Lung (tissue), 12 donors: Measurements from ENCODE around the gene RAET1L. TPM values are rescaled to one million over a fixed set of nuclear protein-coding genes. Genes with fewer than 3 reads are reported as not detected.

ENCODE experiments used
- ATAC-seq: fragments of 200-7000 bp; cut with Tn5 transposase; one replicate; pipeline ENCODE4 v1.9.1; 2020; ENCODE audit warnings: moderate number of reproducible peaks; ENCODE audit not compliant: insufficient read depth, low FRiP score
- DNase-seq, 3 donors: peaks; one replicate each; pipeline ENCODE4 v3.0.0-alpha.2; 2013 to 2017
- H3K27ac ChIP-seq, 2 donors: one replicate each; pipeline ENCODE4 v1.5.1; 2013; ENCODE audit warnings: mild to moderate bottlenecking in 2 of 2, moderate library complexity in 2 of 2, control low read depth in 1 of 2, inconsistent platforms in 1 of 2, low read depth in 1 of 2, low read length in 1 of 2
- H3K27me3 ChIP-seq, 3 donors: one replicate each; pipeline ENCODE4 v1.5.1; 2013; ENCODE audit warnings: low read length in 2 of 3; ENCODE audit not compliant: control insufficient read depth in 3 of 3, insufficient read depth in 3 of 3
- H3K36me3 ChIP-seq, 4 donors: one replicate each; pipeline ENCODE4 v1.5.1; 2013; ENCODE audit warnings: low read length in 4 of 4, mild to moderate bottlenecking in 1 of 4, moderate library complexity in 1 of 4; ENCODE audit not compliant: control insufficient read depth in 4 of 4, insufficient read depth in 4 of 4
- H3K4me1 ChIP-seq, 5 donors: one replicate each; pipeline ENCODE4 v1.5.1; 2013; ENCODE audit warnings: low read length in 5 of 5, mild to moderate bottlenecking in 2 of 5, moderate library complexity in 1 of 5; ENCODE audit not compliant: control insufficient read depth in 5 of 5, insufficient read depth in 5 of 5
- H3K4me3 ChIP-seq: one replicate; pipeline ENCODE4 v1.5.1; 2013; ENCODE audit warnings: mild to moderate bottlenecking, control low read depth, moderate library complexity
- H3K9ac ChIP-seq, 2 donors: one replicate each; pipeline ENCODE4 v1.5.1; 2013; ENCODE audit warnings: low read length in 2 of 2, control low read depth in 1 of 2; ENCODE audit not compliant: insufficient read depth in 1 of 2
- H3K9me3 ChIP-seq, 4 donors: one replicate each; pipeline ENCODE4 v1.5.1; 2013; ENCODE audit warnings: low read length in 3 of 4, mild to moderate bottlenecking in 1 of 4, moderate library complexity in 1 of 4; ENCODE audit not compliant: control insufficient read depth in 4 of 4, insufficient read depth in 3 of 4
- WGBS, 2 donors: extraction: QIAGEN DNeasy Blood & Tissue Kit; methylation state at CpG; one replicate each; pipeline ENCODE4 v1.1.7; 2013; 5-methylcytosine and 5-hydroxymethylcytosine counted together
- polyA plus RNA-seq, 2 donors: library from polyadenylated mRNA; stranded (reverse); fragments of 200-250 nt; gene quantifications; one replicate each; pipeline ENCODE4 v1.2.1, GENCODE V29; 2013
- total RNA-seq, 2 donors: library from RNA; depleted of rRNA in 1 of 2; stranded (reverse); fragments of >200 nt in 1 of 2; gene quantifications; one replicate each; pipeline ENCODE4 v1.2.1, GENCODE V29; 2014 to 2021
- TF ChIP-seq, protein P1 (sequence below): IDR thresholded peaks from 2 replicates; pipeline ENCODE4 v1.5.1; 2012; ENCODE audit warnings: mild to moderate bottlenecking; ENCODE audit errors: control extremely low read depth, extremely low read depth
- donor health status: control.
- donor health status: control.
- donor health status: Bipolar disorder and iron deficiency.
- donor health status: healthy.
- donor health status: DM: yes; HTN: yes; CAD: no.

RAET1L gene
- total and polyA plus RNA-seq, 4 donors: 0.06 TPM; not detected in 3

GRCh38 chr6:149985481-149985937, 39.8 kb downstream of the RAET1L start:
- TF ChIP-seq, protein P1, sequence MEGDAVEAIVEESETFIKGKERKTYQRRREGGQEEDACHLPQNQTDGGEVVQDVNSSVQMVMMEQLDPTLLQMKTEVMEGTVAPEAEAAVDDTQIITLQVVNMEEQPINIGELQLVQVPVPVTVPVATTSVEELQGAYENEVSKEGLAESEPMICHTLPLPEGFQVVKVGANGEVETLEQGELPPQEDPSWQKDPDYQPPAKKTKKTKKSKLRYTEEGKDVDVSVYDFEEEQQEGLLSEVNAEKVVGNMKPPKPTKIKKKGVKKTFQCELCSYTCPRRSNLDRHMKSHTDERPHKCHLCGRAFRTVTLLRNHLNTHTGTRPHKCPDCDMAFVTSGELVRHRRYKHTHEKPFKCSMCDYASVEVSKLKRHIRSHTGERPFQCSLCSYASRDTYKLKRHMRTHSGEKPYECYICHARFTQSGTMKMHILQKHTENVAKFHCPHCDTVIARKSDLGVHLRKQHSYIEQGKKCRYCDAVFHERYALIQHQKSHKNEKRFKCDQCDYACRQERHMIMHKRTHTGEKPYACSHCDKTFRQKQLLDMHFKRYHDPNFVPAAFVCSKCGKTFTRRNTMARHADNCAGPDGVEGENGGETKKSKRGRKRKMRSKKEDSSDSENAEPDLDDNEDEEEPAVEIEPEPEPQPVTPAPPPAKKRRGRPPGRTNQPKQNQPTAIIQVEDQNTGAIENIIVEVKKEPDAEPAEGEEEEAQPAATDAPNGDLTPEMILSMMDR: no peak
- DNase-seq (no peak), ATAC-seq (no peak)
- Histone ChIP-seq H3K9ac (no peak overlapping the region), H3K27ac (no peak overlapping the region), H3K4me1 (peaks cover 0 to 8% (median 0%) of the 10 kb centered on the region in 5 donors), H3K27me3 (peaks cover 9 to 89% (median 86%) of the 10 kb centered on the region in 3 donors), H3K9me3 (peaks cover 0 to 21% (median 4%) of the 10 kb centered on the region in 4 donors), H3K36me3 (no peaks in the 10 kb centered on the region), H3K4me3 (no peak overlapping the region)
- 37 to 38% methylated on average over 5 of the region's 5 CpGs for WGBS, 2 donors

DNA sequence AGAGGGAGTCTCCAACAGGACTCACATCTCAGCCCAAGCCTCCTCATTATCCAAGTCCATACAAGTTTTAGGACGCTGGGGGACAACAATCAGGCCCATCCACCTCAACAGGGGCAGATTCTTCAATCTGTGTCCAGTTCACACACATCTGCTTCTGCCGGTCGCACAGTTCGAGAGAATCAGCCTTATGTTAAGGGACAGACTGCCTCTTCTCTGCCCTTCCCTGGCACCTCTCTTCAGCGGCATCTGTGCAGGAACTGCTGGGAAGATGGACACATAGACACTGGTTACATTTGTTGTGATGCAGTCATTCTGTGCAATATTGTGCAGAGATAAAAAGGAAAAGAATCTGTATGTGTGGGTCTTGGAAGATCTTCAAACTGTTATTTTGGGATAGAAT, 40.6 kb downstream of the RAET1L start:
- peaks cover 0 to 19% (median 4%) of the 10 kb centered on the region in 4 donors for H3K9me3 ChIP-seq
- no peak overlapping the region for H3K4me3 ChIP-seq
- H3K4me1 ChIP-seq: peaks cover 0 to 1% (median 0%) of the 10 kb centered on the region in 5 donors
- TF ChIP-seq, protein P1: no peak
- peaks cover 9 to 82% (median 79%) of the 10 kb centered on the region in 3 donors for H3K27me3 ChIP-seq
- H3K27ac ChIP-seq: no peak overlapping the region
- WGBS, 2 donors: 64 to 72% methylated on average over 5 of the region's 5 CpGs
- no peak for DNase-seq
- no peak for ATAC-seq
- H3K9ac ChIP-seq: no peak overlapping the region
- no peaks in the 10 kb centered on the region for H3K36me3 ChIP-seq

GRCh38 chr6:149983145-149983544, 42.2 kb downstream of the RAET1L start:
- Histone ChIP-seq H3K27ac (no peak overlapping the region), H3K4me1 (no peaks in the 10 kb centered on the region), H3K9ac (no peak overlapping the region), H3K27me3 (peaks cover 9 to 76% (median 73%) of the 10 kb centered on the region in 3 donors), H3K4me3 (no peak overlapping the region), H3K36me3 (no peaks in the 10 kb centered on the region), H3K9me3 (peaks cover 0 to 14% (median under 1%) of the 10 kb centered on the region in 4 donors)
- ATAC-seq (no peak), DNase-seq (no peak)
- TF ChIP-seq, protein P1: no peak
- WGBS, 2 donors: 32 to 41% methylated on average over 9 of the region's 9 CpGs

GRCh38 chr6:149979293-149979692, 46.0 kb downstream of the RAET1L start:
- Histone ChIP-seq H3K36me3 (no peaks in the 10 kb centered on the region), H3K9me3 (peaks cover 0 to 2% (median 0%) of the 10 kb centered on the region in 4 donors), H3K4me1 (no peaks in the 10 kb centered on the region), H3K27ac (no peak overlapping the region), H3K4me3 (no peak overlapping the region), H3K9ac (no peak overlapping the region), H3K27me3 (peaks cover 0 to 47% (median 40%) of the 10 kb centered on the region in 3 donors)
- WGBS, 2 donors: 79 to 84% methylated on average over 6 of the region's 6 CpGs
- no peak for ATAC-seq
- TF ChIP-seq, protein P1: no peak
- no peak for DNase-seq
